HUDEP-2 (cell line): Measurements from ENCODE around the gene HLA-F.

Experiments used
- DNase-seq, 76 experiments: peaks; one replicate each; lab custom pipeline; 2025; ENCODE audit not compliant: unreplicated experiment in 76 of 76; lab: John Stamatoyannopoulos, UW

The HLA-F gene

GRCh38 chr6:29723262-29723665 lies at the start of gene HLA-F:
Gene HLA-F (plus strand): TSS chr6:29723434. CDS start chr6:29723464, 30 bp downstream.
- DNase-seq, result peak in 27 of 76 experiments; percentile 2 to 54 (median 27)

- no peak for DNase-seq
Measured at GRCh38 chr6:29674008-29674407, 49.2 kb upstream of the HLA-F start.

- no peak for DNase-seq
Measured at GRCh38 chr6:29675561-29675960, 47.7 kb upstream of the HLA-F start.

GRCh38 chr6:29676981-29677601 lies 46.1 kb upstream of the HLA-F start:
- no peak for DNase-seq

GRCh38 chr6:29678114-29678513 lies 45.1 kb upstream of the HLA-F start:
- no peak for DNase-seq

GRCh38 chr6:29679962-29680361 lies 43.3 kb upstream of the HLA-F start:
- no peak for DNase-seq

GRCh38 chr6:29680416-29680815 lies 42.8 kb upstream of the HLA-F start:
- no peak for DNase-seq

- no peak for DNase-seq
Measured at GRCh38 chr6:29680904-29681303, 42.3 kb upstream of the HLA-F start, which contains the start of gene ZFP57. Gene ZFP57 (minus strand): TSS chr6:29681152. CDS start chr6:29677003, 4,149 bp downstream.

GRCh38 chr6:29681811-29682210 lies 41.4 kb upstream of the HLA-F start:
- no peak for DNase-seq

- DNase-seq, result no peak
Measured at GRCh38 chr6:29685718-29686326, 37.4 kb upstream of the HLA-F start.

- no peak for DNase-seq
Measured at GRCh38 chr6:29694637-29695036, 28.6 kb upstream of the HLA-F start.

- DNase-seq, result peak in 22 of 76 experiments; percentile 7 to 50 (median 18)
Measured at GRCh38 chr6:29696147-29697125, 26.8 kb upstream of the HLA-F start.

GRCh38 chr6:29702519-29703103 lies 20.6 kb upstream of the HLA-F start:
- DNase-seq, result peak in 52 of 76 experiments; percentile 4 to 74 (median 46)

- peak in 13 of 76 experiments; percentile 5 to 40 (median 28) for DNase-seq
Measured at GRCh38 chr6:29705389-29706231, 17.6 kb upstream of the HLA-F start.

- no peak for DNase-seq
Measured at GRCh38 chr6:29708432-29709179, 14.6 kb upstream of the HLA-F start.

- no peak for DNase-seq
Measured at GRCh38 chr6:29709188-29709587, 14.0 kb upstream of the HLA-F start.

GRCh38 chr6:29710281-29710941 lies 12.8 kb upstream of the HLA-F start:
- no peak for DNase-seq

GRCh38 chr6:29720863-29721262 lies 2.4 kb upstream of the HLA-F start:
- DNase-seq, result no peak
